ENCODE results near the gene ITPR2.
A peak's percentile ranks its signal among the peaks of the same experiment; 100 is the strongest.
"Not testable (repeated sequence)": the region's sequence is repeated elsewhere in the genome, so short reads cannot be mapped to it uniquely, and the experiment has no call there.

Gene ITPR2

DNA sequence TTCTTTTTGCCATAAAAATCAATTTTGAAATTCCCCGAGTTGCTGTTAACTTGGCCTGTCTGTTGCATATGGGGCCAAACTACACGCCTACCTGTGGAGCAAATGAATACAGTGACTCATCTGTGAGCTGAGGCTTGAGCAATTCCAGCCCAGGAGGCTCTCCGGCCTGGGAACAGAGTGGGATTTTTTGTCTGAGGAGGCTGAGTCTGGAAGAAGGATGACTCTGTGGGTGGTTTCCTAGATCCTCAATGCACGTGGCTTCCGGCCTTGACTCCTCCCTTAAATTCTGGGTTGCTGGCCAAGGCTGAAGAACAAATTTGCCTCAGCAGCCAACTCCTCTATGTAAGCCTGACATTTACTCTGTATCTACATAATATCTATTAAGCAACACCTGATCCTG is 513.5 kb downstream of the ITPR2 start:
- no peak for DNase-seq
- no peak overlapping the region for H3K4me3 Mint-ChIP-seq
- no peaks in the 10 kb centered on the region for H3K36me3 Mint-ChIP-seq (ENCODE audit: low read depth)
- peaks cover 10% of the 10 kb centered on the region for H3K4me1 Mint-ChIP-seq (ENCODE audit: low read depth)
- H3K27me3 Mint-ChIP-seq, result peaks cover 17% of the 10 kb centered on the region
- H3K9me3 Mint-ChIP-seq, result peaks cover 13% of the 10 kb centered on the region
- no peak overlapping the region for H3K27ac Mint-ChIP-seq

DNA sequence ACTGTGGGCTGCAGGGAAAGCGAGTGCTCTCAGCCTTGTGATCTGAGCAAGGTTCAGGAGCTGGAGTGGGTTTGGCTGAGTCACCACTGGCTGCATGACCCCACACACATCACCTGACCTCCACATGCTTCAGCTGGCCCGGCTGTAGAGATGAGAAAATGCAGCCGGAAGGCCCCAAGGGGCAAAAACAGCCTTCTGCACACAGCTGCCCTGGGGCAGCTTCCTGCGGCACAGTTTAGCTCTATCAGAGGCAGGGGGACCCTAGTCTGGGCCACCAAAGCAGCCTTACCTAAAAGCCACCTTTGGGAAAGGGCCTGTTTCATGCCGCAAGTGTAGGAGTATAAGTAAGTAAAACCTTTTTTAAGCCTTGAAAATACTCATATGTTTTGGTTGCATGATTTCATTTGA is 514.3 kb downstream of the ITPR2 start:
- H3K36me3 Mint-ChIP-seq (ENCODE audit: low read depth), result no peaks in the 10 kb centered on the region
- H3K27ac Mint-ChIP-seq, result peak overlapping the region; percentile 9
- no peak for DNase-seq
- H3K4me3 Mint-ChIP-seq, result no peak overlapping the region
- peaks cover 10% of the 10 kb centered on the region for H3K4me1 Mint-ChIP-seq (ENCODE audit: low read depth)
- peaks cover 16% of the 10 kb centered on the region for H3K9me3 Mint-ChIP-seq
- H3K27me3 Mint-ChIP-seq, result peaks cover 17% of the 10 kb centered on the region

DNA sequence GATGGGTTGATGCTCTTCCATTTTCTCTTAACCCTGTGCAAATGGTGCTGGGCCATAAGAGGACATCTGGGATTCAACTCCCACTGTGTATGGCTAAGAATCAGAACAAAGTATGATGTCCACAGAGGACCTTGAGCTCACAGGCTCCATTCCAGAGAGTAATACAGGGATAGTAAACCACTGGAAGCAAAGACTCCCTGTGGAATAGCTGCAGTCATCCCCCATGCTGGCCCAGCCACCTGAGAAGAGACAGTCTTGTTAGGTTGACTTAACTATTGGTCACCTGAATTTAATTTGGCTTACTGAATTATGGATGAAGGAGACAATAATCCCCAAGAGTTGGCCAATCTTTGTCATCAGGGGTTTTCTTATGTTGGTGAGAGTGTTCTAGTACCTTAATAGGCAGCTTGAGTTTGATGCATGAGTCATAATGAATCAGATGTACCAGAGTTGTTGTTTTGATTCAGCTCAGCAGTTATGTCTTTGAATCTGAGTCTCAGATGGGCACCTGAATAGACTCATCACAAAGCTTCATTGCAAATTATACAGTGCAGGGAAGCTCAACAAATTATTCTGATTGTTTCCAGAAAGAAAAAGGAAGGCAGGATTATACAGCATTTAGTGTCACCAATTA is 514.9 kb downstream of the ITPR2 start:
- Mint-ChIP-seq H3K4me1 (ENCODE audit: low read depth) (peaks cover 10% of the 10 kb centered on the region), H3K27me3 (peaks cover 17% of the 10 kb centered on the region), H3K36me3 (ENCODE audit: low read depth) (no peaks in the 10 kb centered on the region), H3K4me3 (no peak overlapping the region), H3K9me3 (peaks cover 21% of the 10 kb centered on the region), H3K27ac (peak overlapping the region; percentile 9)
- DNase-seq, result no peak

DNA sequence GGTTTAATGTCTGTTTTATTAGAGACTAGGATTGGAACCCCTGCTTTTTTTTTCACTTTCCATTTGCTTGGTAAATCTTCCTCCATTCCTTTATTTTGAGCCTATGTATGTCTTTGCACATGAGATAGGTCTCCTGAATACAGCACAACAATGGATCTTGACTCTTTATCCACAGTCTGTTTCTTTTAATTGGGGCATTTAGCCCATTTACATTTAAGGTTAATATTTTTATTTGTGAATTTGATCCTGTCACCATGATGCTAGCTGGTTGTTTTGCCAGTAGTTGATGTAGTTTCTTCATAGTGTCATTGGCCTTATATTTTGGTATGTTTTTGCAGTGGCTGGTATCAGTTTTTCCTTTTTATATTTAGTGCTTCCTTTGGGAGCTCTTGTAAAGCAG is 518.9 kb downstream of the ITPR2 start:
- H3K9me3 Mint-ChIP-seq, result peaks cover 23% of the 10 kb centered on the region
- not testable (repeated sequence) for H3K27ac Mint-ChIP-seq; H3K36me3 Mint-ChIP-seq (ENCODE audit: low read depth); H3K4me3 Mint-ChIP-seq; H3K4me1 Mint-ChIP-seq (ENCODE audit: low read depth); DNase-seq
- H3K27me3 Mint-ChIP-seq, result peaks cover 18% of the 10 kb centered on the region

DNA sequence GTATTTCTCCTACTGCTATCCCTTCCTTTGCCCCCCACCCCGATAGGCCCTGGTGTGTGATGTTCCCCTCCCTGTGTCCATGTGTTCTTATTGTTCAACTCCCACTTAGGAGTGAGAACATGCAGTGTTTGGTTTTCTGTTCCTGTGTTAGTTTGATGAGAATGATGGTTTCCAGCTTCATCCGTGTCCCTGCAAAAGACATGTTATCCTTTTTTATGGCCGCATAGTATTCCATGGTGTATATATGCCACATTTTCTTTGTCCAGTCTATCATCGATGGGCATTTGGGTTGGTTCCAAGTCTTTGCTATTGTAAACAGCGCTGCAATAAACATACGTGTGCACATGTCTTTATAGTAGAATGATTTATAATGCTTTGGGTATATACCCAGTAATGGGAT is 522.5 kb downstream of the ITPR2 start:
- not testable (repeated sequence) for H3K27ac Mint-ChIP-seq
- H3K9me3 Mint-ChIP-seq, result peaks cover 25% of the 10 kb centered on the region

DNA sequence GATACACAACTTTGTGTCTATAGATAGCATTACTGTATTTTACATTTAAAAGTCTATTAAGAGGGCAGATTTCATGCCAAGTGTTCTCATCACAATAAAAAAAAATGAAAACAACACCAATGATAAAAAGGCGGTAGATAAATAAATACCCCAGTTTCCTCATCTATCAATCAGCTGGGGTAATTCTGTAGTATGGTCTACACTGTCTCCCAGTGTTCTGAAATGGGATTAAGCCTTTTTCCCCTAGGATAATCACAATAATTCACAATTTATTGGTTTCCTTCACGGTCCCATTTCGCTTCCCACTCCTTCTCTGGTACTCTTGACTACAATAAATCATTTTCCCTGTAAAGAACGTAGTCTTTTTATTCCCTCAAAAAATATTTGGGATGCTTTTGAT is 523.4 kb downstream of the ITPR2 start:
- Mint-ChIP-seq H3K4me3 (no peak overlapping the region), H3K9me3 (peaks cover 20% of the 10 kb centered on the region), H3K4me1 (ENCODE audit: low read depth) (no peaks in the 10 kb centered on the region), H3K27me3 (peaks cover 10% of the 10 kb centered on the region), H3K36me3 (ENCODE audit: low read depth) (no peaks in the 10 kb centered on the region), H3K27ac (no peak overlapping the region)
- no peak for DNase-seq

More for the DNA sequence above, 522.5 kb downstream of the ITPR2 start:
- not testable (repeated sequence) for H3K36me3 Mint-ChIP-seq (ENCODE audit: low read depth); H3K4me1 Mint-ChIP-seq (ENCODE audit: low read depth); H3K4me3 Mint-ChIP-seq; DNase-seq
- H3K27me3 Mint-ChIP-seq, result peaks cover 14% of the 10 kb centered on the region

DNA sequence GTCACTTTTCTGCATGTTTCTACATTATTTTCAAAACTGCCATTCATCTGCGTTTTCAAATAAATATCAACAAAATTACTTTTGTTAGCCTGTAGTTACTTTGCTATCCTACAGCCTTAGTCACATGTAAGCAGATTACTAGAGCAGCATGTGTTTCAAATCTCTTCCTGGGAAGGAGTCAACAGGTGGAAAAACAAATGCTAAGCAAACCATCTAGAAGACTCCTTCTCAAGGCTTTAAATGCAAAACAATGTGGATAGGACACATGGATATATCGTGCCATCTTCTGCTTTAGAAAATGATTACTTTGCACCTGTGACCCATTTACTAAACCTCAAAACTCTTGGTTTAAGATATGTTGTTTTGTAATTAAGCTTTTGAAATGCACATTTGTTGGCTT is 528.7 kb downstream of the ITPR2 start:
- no peak for DNase-seq
- H3K27ac Mint-ChIP-seq, result no peak overlapping the region
- peaks cover 5% of the 10 kb centered on the region for H3K4me1 Mint-ChIP-seq (ENCODE audit: low read depth)
- H3K36me3 Mint-ChIP-seq (ENCODE audit: low read depth), result no peaks in the 10 kb centered on the region
- no peak overlapping the region for H3K4me3 Mint-ChIP-seq
- H3K9me3 Mint-ChIP-seq, result peaks cover 2% of the 10 kb centered on the region
- H3K27me3 Mint-ChIP-seq, result peaks cover 14% of the 10 kb centered on the region

DNA sequence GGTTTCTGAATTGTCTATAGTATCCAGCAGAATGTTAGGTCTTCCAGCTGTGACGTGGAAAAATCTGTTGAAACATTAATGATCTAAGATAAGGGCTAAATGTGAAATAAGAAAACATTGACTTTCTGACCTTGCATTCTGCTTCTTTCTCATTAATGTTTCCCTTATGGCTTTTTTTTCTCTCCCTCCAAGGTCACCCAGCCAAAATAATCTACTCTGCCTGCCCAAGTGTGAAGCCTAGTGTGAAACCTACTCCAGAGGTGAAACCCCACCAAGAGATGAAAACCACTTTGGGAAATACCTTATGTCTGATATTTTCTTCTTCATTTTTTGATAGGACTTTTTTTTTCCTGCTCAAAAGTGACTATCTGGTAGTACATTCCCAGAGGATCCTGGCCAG is 529.6 kb downstream of the ITPR2 start:
- Mint-ChIP-seq H3K4me1 (ENCODE audit: low read depth) (peaks cover 14% of the 10 kb centered on the region), H3K27me3 (peaks cover 14% of the 10 kb centered on the region), H3K4me3 (no peak overlapping the region), H3K36me3 (ENCODE audit: low read depth) (no peaks in the 10 kb centered on the region), H3K27ac (no peak overlapping the region), H3K9me3 (peaks cover 2% of the 10 kb centered on the region)
- DNase-seq, result no peak

DNA sequence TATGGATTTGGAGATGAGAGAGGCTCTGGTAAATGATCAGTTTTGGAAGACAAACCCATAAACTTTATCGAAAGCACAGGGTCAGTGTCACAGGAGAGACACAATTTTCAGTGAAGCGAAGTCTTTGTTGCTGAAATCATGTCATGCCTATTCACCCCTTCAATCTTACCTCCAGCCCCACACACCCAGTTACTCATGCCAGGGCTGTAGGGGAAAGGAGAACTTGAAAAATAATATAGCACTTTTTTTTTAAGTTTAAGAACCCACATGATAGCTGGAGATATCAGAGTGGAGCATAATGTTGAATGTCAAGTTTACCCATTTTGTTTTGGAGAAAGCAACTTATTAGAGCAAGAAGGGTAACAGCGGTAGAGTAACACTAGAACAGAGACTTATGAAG is 530.2 kb downstream of the ITPR2 start:
- no peak for DNase-seq
- Mint-ChIP-seq H3K4me1 (ENCODE audit: low read depth) (peaks cover 20% of the 10 kb centered on the region), H3K27ac (no peak overlapping the region), H3K4me3 (no peak overlapping the region), H3K9me3 (no peaks in the 10 kb centered on the region), H3K27me3 (peaks cover 14% of the 10 kb centered on the region), H3K36me3 (ENCODE audit: low read depth) (no peaks in the 10 kb centered on the region)

DNA sequence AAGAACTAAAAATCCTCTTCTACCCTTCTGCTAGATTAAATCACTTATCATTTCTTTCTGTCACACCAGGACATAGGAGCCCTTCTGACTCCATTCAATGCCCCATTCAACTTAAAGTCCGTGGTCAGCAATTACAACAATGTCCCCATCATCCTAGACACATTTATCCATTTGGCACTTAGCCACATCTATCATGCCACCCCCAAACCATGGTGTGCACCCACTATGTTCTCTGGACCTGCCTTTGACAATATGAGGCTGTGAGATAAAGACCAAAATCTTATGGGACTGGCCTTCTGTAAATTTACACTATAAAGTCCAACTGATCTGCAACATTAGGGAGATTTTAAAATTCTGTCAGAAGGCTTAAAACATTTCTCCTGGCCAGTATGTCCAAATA is 533.2 kb downstream of the ITPR2 start:
- H3K27me3 Mint-ChIP-seq, result peaks cover 9% of the 10 kb centered on the region
- no peaks in the 10 kb centered on the region for H3K36me3 Mint-ChIP-seq (ENCODE audit: low read depth)
- H3K4me3 Mint-ChIP-seq, result no peak overlapping the region
- no peak overlapping the region for H3K27ac Mint-ChIP-seq
- no peak for DNase-seq
- H3K4me1 Mint-ChIP-seq (ENCODE audit: low read depth), result peaks cover 26% of the 10 kb centered on the region
- peaks cover 2% of the 10 kb centered on the region for H3K9me3 Mint-ChIP-seq

DNA sequence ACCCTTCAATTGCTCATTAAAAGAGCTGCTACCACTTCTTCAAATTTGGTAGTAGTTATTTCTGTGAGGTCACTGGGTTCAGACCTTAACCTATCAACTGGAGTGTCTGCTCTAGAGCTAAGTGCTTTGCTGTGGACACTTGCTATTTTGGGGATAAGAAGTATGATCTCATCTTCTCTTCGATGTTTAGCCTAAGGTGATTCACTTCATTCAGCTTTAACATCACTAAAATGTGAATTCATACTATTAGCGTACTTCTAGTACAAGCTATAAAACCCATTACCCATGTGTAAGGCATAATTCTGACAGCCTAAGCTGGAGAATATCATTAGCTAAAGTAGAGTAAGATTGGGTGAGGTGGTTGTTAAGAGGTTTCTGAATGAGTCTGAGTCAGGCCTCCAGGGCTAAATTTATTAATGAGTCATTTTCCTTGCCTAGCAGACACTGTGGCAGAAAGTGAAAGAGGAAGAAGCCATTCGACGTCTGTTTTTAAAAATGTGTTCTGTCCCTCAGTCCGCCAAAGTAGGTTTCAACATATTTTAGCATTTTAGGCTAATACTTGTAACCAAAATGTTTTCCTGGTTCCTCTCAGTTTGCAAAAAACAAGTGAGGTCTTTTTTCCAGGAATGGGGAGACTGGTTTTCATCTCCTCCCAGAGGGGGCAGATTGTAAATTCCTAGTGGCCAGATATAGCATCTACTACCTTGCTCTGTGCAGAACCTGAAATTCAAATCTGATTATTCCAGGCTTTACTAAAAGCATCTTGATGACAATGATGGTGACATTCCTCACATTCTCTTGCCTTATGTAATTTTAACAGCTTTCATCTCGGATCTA is 534.0 kb downstream of the ITPR2 start:
- no peak overlapping the region for H3K27ac Mint-ChIP-seq
- H3K36me3 Mint-ChIP-seq (ENCODE audit: low read depth), result no peaks in the 10 kb centered on the region
- peak overlapping the region; percentile 31 for H3K4me3 Mint-ChIP-seq
- DNase-seq, result no peak
- peaks cover 9% of the 10 kb centered on the region for H3K27me3 Mint-ChIP-seq
- H3K4me1 Mint-ChIP-seq (ENCODE audit: low read depth), result peaks cover 26% of the 10 kb centered on the region
- peaks cover 2% of the 10 kb centered on the region for H3K9me3 Mint-ChIP-seq

DNA sequence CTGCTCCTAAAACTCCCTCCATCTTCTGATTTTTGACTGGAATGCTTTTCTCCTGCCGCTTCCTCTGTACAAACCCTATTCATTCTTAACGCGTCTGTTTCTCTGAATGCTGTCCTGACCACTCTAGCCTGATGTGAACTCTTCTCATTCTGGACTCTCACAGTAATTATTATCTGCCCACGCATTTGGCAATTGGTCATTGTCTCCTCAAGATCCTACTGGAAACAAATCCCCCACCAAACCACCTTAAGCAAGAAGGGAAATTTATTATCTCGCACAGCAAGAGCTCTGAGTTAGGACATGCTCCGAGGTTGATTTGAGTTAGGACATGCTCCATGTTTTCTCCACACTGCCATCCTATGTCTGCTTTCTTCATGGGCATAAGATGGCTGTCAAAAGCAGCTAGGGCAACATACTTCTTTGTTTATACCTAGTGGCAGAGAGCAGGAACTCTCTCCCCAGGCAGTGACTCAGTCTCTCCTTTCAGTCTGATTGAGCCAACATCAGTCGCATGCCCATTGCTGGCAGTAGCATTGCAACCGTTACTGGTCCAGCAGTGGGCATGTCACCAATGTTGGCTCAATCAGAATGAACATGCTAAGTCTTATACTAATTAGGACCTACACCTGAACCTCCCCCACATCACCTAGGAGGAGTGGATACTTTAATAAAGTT is 535.5 kb downstream of the ITPR2 start:
- H3K27me3 Mint-ChIP-seq, result peaks cover 2% of the 10 kb centered on the region
- DNase-seq, result no peak
- H3K36me3 Mint-ChIP-seq (ENCODE audit: low read depth), result no peaks in the 10 kb centered on the region
- peaks cover 26% of the 10 kb centered on the region for H3K4me1 Mint-ChIP-seq (ENCODE audit: low read depth)
- H3K27ac Mint-ChIP-seq, result no peak overlapping the region
- H3K4me3 Mint-ChIP-seq, result no peak overlapping the region
- peaks cover 2% of the 10 kb centered on the region for H3K9me3 Mint-ChIP-seq

DNA sequence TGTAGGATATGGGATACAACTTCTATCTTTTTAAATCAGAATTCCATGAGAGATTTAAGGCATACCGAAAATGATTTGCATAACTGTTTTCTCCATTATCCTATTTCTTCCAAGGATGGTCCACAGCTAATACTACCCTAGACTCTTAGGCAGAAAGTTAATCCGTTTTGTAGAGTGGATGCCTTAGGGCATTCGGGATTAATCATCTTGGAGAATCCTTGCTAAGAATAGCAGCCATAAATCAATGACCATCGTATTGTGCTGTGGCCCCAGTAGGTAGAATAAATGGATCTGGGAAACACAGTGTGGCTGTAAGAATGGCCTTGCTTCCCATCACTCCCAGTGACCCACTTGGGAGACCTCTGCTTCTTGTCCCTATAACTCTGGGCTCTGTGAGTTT is 538.0 kb downstream of the ITPR2 start:
- no peaks in the 10 kb centered on the region for H3K36me3 Mint-ChIP-seq (ENCODE audit: low read depth)

DNA sequence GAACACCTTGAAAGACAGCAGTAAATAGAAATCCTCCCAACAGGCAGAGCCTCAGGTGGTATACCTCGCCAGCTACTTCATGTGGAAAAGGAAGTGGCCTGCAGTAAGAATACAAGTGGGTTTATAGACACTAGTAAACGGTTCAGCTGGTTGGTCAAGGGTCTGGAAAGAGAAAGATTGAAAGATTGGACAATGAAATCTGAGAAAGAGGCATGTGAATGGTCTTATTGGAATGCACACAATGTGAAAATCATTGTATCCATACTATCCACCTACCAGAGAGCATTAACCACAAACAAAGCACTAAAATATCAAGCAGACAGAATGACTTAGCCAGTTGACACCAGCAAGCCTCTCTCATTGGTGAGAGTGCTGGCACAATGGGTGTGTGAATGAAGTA is 539.4 kb downstream of the ITPR2 start:
- peaks cover 14% of the 10 kb centered on the region for H3K4me1 Mint-ChIP-seq (ENCODE audit: low read depth)
- no peak overlapping the region for H3K4me3 Mint-ChIP-seq
- H3K9me3 Mint-ChIP-seq, result peaks cover 2% of the 10 kb centered on the region
- no peaks in the 10 kb centered on the region for H3K36me3 Mint-ChIP-seq (ENCODE audit: low read depth)
- no peaks in the 10 kb centered on the region for H3K27me3 Mint-ChIP-seq
- no peak for DNase-seq
- no peak overlapping the region for H3K27ac Mint-ChIP-seq

More for the DNA sequence above, 538.0 kb downstream of the ITPR2 start:
- H3K4me1 Mint-ChIP-seq (ENCODE audit: low read depth), result peaks cover 26% of the 10 kb centered on the region
- DNase-seq, result no peak
- no peak overlapping the region for H3K4me3 Mint-ChIP-seq
- H3K27ac Mint-ChIP-seq, result no peak overlapping the region
- H3K9me3 Mint-ChIP-seq, result peaks cover 2% of the 10 kb centered on the region
- H3K27me3 Mint-ChIP-seq, result no peaks in the 10 kb centered on the region

DNA sequence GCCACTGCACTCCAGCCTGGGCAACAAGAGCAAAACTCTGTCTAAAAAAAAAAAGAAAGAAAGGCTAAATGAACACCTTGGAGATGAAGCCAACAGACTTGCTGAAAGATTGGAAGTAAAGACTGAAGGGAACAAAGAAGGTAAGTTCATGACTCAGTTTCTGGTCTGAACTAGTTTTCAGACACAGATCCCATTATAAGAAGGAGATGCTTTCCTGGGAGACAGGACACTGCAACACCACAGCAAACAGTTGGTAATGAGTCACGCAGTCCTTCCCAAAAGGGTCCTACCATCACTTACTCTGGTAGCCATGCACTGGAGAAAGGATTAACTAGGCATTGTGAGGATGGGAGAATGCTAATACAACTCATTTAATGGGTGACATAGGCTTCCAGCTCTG is 540.4 kb downstream of the ITPR2 start:
- no peaks in the 10 kb centered on the region for H3K36me3 Mint-ChIP-seq (ENCODE audit: low read depth)
- peaks cover 2% of the 10 kb centered on the region for H3K9me3 Mint-ChIP-seq
- no peaks in the 10 kb centered on the region for H3K27me3 Mint-ChIP-seq
- peaks cover 4% of the 10 kb centered on the region for H3K4me1 Mint-ChIP-seq (ENCODE audit: low read depth)
- DNase-seq, result no peak
- no peak overlapping the region for H3K27ac Mint-ChIP-seq
- H3K4me3 Mint-ChIP-seq, result no peak overlapping the region
